NCI-H82 treated with DMSO at 0.1 percent for 48 hours (cell line): ENCODE results near the gene SLC25A27.

Source experiments
- DNase-seq: peaks from one replicate; lab custom pipeline; 2025; ENCODE audit not compliant: unreplicated experiment; lab: John Stamatoyannopoulos, UW

Gene SLC25A27

GRCh38 chr6:46706464-46706863 lies 53.7 kb downstream of the SLC25A27 start:
- DNase-seq = no peak

DNA sequence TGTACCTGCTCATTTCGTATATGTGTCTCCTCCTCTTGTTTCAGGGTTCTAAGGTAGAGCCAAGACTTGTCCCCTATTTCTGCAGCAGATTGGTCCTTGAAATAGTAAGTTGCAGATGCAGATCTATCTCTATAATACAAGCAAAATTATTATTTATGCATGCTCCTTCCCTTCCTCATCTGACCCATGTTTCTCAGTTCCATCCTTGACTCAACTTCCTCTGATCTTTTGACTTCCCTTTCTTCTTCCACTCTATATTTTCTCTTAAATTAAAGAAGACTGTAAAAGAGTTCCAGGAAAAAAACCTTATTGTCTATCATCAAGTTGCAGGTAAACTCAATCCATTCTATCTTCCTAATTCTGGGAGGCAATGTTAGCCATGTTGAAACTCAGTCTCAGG lies 58.7 kb downstream of the SLC25A27 start:
- DNase-seq = no peak

- no peak for DNase-seq
Measured at GRCh38 chr6:46715141-46715540, 62.4 kb downstream of the SLC25A27 start.

GRCh38 chr6:46719099-46719498 lies 66.3 kb downstream of the SLC25A27 start:
- DNase-seq = no peak

DNA sequence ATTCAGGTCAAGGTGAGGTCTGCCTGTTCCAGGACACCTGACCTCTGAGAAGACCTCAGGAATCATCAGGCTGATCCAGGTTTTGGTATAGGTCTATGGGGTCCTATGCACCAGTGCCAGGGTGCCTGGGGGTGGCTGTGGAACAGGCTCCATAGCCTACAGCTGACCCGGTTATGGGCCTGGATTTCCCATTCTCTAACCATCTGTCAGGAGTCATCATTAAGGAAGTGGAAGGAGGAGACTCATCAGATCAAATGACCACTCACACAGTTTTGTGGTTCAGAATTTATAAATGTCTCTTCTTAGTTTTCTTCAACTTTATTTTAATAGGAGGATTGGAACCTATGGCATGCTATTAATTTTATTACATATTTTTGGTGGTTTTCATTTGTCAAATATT lies 67.6 kb downstream of the SLC25A27 start:
- no peak for DNase-seq
